ENCODE measurements around the gene GPR62. TPM values are rescaled to one million over a fixed set of nuclear protein-coding genes. Genes with fewer than 3 reads are reported as not detected.

Gene GPR62
- total RNA-seq, 1 donor from 2014 or later = 0.55 TPM

- DNase-seq (ENCODE audit: low spot score) = no peak
Observed at GRCh38 chr3:51937611-51938450, 17.4 kb upstream of the GPR62 start.

GRCh38 chr3:51938780-51939425 lies 16.3 kb upstream of the GPR62 start:
- no peak for DNase-seq (ENCODE audit: low spot score)

- no peak for DNase-seq (ENCODE audit: low spot score)
Observed at GRCh38 chr3:51940648-51941462, 14.3 kb upstream of the GPR62 start.

- no peak for DNase-seq (ENCODE audit: low spot score)
Observed at GRCh38 chr3:51941463-51941797, 13.8 kb upstream of the GPR62 start.

- DNase-seq (ENCODE audit: low spot score) = peak; percentile 100
Observed at GRCh38 chr3:51941798-51942602, 13.2 kb upstream of the GPR62 start, which contains the start of the genes PARP3 and RRP9. Gene PARP3, plus strand, starts transcription at chr3:51942363. Its CDS starts 993 bp downstream, at chr3:51943356. Gene RRP9, minus strand, starts transcription at chr3:51941904. Its CDS starts 37 bp downstream, at chr3:51941867.

- DNase-seq (ENCODE audit: low spot score) = no peak
Observed at GRCh38 chr3:51942603-51943450, 12.4 kb upstream of the GPR62 start.

GRCh38 chr3:51943451-51944391 lies 11.5 kb upstream of the GPR62 start:
- no peak for DNase-seq (ENCODE audit: low spot score)

- DNase-seq (ENCODE audit: low spot score) = no peak
Observed at GRCh38 chr3:51944451-51945021, 10.6 kb upstream of the GPR62 start.

GRCh38 chr3:51945031-51945840 lies 9.9 kb upstream of the GPR62 start:
- DNase-seq (ENCODE audit: low spot score) = no peak

- no peak for DNase-seq (ENCODE audit: low spot score)
Observed at GRCh38 chr3:51945926-51946705, 9.1 kb upstream of the GPR62 start.

- no peak for DNase-seq (ENCODE audit: low spot score)
Observed at GRCh38 chr3:51946796-51947195, 8.4 kb upstream of the GPR62 start.

- DNase-seq (ENCODE audit: low spot score) = no peak
Observed at GRCh38 chr3:51947215-51947900, 7.8 kb upstream of the GPR62 start.

GRCh38 chr3:51948016-51948580 lies 7.1 kb upstream of the GPR62 start:
- no peak for DNase-seq (ENCODE audit: low spot score)

- DNase-seq (ENCODE audit: low spot score) = no peak
Observed at GRCh38 chr3:51949121-51949520, 6.1 kb upstream of the GPR62 start.

GRCh38 chr3:51950899-51951298 lies 4.3 kb upstream of the GPR62 start:
- DNase-seq (ENCODE audit: low spot score) = no peak

GRCh38 chr3:51953445-51953844 lies 1.7 kb upstream of the GPR62 start:
- DNase-seq (ENCODE audit: low spot score) = no peak
